CD4-positive, alpha-beta T cell treated with Interleukin-15 for 1 hour (primary cell): ENCODE measurements around the gene SMARCAL1.
"Not testable (repeated sequence)": the region's sequence is repeated elsewhere in the genome, so short reads cannot be mapped to it uniquely, and the experiment has no call there.

ENCODE experiments used
- DNase-seq: peaks from one replicate; pipeline ENCODE4 v3.0.0-alpha.2; 2020

The SMARCAL1 gene

DNA sequence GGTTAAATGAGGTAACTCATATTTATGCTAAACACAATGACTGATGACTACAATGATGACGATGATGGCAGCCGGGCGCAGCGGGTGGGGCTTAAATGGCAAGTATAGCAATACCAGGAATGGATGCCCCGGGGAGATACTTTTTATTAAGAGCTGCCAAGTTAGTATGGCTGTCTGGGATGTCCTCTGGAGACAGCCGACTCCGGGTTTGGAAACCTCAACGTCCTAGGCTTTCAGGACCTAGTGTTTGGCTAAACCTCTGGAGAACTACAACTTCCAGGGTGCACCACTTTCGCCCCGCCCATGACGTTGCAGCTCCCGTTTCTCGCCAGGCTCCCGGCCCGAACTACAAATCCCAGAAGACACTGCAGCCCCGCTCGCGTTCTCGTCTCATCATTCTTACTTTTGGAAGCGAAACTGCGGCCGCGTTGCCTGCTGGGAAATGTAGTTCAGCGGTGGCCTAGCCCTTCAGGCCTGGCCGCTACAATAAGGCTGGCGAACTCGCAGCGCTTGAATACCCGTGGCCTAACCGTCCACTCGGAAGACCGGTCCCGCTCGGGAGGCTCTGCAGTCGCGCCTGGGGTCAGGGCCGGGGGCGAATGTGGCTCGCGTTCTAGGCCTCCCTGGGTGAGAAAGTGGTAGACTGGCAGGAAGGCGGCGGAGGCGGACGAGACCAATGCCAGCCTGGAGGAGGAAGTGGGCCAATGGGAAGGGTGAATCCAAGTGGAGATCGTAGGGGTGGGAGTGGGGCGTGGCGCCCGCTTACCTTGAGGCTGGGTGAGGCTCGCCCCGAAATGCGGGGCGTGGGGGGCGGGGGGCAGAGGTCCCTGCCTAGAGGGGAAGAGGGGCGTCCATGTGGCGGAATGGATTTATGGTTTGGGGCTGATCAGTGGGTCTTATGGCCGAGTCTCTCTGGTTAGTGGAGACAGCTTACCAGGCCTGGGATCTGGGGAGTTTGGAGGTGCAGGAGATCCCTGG, at the start of gene SMARCAL1:
Gene SMARCAL1 (plus strand): TSS at position 463 of the 978 bp plus-strand sequence. CDS start 2,221 bp downstream, outside the sequence.
- DNase-seq: peak; percentile 97

DNA sequence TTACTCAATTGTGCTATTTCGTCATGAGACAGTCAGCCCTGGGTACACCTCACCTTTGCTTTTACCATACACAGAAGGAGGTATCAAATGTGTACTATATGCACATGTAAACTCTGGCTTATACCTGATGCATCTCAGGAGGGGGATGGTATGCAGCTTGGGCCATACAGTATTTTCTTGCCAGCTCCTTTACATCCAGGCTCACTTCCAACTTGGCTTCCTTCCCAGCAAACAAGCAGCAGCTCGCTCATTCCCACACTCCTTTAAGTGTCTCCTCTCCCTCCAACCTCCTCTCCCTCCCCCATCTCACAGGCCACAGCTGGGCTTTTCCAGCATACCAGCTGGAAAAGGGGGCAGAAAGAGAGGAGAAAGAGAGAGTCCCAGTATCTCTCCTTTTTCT, 49.6 kb upstream of the SMARCAL1 start:
- DNase-seq: no peak

DNA sequence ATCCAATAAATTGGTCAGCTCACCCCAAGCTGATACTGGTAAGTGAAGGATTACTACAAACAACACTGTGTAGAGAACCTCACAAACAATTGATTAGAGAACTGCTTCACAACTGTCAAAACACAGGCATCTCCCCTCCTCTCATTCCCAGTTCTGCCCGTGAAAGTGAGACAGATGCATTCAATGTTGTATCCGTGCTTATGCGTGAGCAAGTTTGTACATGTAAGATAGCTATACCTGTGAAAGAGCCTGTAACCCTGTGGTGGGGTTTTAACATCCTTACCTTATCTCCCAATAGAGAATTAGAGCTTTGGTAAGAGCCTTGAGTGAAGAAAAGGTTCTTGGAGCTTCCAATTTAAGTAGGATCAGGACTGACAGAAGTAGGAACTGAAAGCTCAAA, 49.1 kb upstream of the SMARCAL1 start:
- no peak for DNase-seq

DNA sequence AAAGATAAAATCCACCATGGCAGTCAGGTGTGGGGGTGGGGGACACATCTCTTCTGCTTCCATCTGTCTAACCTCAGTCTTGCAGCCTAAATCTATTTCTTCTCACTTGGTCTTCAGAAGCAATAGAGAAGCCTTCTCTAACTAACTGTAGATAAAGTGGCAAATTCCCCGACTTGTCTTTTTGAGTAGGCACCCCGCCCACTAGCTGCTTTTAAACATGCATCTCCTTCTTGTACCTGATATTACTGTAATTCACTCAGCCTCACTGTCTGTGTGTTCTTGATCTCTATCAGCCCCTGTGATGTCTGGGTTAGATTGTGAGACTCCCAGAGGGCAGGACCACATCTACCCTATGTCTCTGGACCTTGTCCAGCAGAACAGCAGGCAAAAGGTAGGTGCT, 46.8 kb upstream of the SMARCAL1 start:
- DNase-seq: no peak

GRCh38 chr2:216366777-216367471, 45.4 kb upstream of the SMARCAL1 start:
- DNase-seq: no peak

DNA sequence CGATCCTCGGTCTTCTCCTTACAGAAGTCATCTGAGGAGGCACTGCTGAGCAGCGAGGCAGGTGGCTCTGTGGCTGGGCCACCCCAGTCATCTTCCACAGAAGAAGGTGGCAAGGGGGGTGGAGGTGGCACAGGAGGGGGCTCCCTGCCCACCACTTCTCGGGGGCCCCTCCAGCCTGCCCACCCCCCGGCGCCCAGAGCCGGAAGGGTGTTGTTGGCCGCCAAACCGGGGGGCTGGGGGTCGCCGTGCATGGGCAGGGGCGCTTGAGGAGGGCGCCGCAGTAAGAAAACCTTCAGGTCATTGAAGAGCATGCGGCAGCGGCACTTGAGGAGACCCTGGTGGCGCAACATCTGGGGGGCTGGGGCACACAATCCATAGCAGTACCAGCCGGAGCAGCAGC, 42.5 kb upstream of the SMARCAL1 start:
- DNase-seq: no peak

GRCh38 chr2:216370961-216371712, 41.1 kb upstream of the SMARCAL1 start:
- no peak for DNase-seq

DNA sequence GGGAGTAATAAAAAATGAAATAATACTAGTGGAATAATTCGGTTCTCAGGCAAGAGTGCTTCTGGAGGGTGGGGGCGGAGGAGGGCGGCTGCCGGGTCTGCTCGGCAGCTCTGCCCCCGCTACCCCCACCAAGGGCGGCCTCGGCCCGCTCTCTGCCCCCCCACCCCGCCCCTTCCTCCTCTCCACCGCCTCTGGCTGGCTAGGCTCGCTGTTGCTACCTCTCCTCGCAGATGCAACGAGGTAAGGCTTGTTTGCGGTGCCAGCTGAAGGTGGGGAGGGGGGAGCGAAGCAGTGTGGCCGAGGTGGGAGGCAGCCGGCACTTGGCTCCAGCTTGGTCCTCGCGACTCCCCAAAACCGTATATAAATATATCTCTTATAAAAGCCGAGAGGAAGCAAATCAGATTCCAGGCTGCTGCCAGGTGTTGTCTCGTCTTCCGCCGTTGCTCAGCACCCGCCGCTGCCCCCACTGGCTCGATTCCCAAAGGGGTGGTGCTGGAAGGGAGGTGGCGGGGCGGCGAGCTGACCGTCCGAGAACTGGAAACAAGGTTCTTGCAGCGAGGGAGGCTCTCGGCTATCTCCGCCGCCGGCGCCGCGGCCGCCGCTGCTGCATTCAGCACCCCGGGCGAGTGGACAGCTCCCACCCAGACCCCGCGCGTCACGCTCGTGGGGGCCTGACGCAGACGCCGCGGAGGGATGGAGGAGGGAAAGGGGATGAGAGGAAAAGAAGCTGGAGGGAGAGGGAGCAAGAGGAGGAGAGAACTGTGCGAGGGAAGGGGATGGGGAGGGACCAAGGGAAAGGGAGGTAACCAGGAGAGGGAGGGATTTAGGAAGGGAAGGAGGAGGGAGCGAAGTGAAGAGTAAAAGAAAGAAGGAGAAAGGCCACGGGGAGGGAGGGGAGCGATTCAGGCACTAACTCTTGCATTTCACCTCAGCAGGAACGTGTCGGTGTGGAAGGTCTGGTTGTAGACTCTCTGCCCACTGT, 40.3 kb upstream of the SMARCAL1 start, which contains the start of gene MARCHF4:
Gene MARCHF4 (minus strand): TSS at position 763 of the 982 bp plus-strand sequence. CDS start 2,223 bp downstream, outside the sequence.
- peak; percentile 24 for DNase-seq

DNA sequence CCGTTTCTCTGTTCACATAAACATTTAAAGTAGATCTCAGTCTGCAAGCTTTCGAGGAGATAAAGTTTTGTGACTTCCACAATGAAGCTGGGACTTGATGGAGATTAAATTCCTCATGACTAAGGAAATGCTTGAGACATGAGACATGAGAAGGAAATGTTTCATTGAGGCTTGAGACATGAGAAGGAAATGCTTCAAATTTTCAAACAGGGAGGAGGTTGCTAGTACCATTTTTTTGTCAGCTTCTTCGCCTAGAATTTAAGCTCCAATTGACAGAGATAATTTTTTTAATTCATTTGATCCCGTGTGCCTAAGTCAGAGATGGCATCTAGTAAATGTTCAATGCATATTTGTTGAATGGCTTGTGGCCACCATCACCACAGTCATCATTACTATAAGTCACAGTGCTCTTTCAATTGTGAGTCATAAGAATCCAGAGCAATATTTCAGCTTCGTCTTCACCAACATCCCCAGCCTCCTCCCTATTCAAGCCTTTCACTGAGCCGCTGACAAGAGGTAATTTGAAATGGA, 39.5 kb upstream of the SMARCAL1 start:
- no peak for DNase-seq

- no peak for DNase-seq
Measured at GRCh38 chr2:216373896-216374295, 38.4 kb upstream of the SMARCAL1 start.

GRCh38 chr2:216375286-216375685, 37.0 kb upstream of the SMARCAL1 start:
- DNase-seq: no peak

DNA sequence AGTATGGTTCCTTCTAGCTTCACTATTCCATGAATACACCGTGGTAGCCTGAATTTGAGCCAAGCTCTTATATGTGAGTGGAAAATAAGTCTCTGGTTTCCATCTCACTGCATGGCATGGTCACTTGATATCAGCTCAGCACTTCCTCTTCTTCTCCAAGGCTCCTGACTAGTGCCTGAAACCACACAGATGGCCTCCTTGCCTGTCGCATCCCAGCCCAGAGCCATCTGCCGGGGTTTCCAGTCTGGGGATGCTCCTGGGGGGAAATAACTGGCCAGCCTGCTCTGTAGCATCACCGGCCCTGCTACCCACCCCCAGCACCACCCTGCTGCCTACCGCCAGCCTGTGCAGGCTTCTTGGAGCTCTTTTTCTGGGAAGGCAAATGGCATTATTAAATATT, 32.3 kb upstream of the SMARCAL1 start:
- DNase-seq: no peak

DNA sequence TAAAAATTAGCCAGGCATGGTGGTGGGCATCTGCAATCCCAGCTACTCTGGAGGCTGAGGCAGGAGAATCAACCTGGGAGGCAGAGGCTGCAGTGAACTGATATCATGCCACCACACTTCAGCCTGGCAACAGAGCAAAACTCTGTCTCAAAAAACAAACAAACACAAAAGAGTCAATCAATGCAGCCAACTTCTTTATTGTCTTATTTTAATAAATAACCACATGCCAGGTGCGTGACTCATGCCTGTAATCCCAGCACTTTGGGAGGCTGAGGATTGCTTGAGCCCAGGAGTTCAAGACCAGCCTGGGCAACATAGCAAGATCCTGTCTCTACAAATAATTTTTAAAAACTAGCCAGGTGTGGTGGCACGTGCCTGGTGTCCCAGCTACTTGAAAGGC, 27.9 kb upstream of the SMARCAL1 start:
- not testable (repeated sequence) for DNase-seq

GRCh38 chr2:216385478-216385877, 26.8 kb upstream of the SMARCAL1 start:
- no peak for DNase-seq

- DNase-seq: no peak
Measured at GRCh38 chr2:216387262-216387661, 25.0 kb upstream of the SMARCAL1 start.

DNA sequence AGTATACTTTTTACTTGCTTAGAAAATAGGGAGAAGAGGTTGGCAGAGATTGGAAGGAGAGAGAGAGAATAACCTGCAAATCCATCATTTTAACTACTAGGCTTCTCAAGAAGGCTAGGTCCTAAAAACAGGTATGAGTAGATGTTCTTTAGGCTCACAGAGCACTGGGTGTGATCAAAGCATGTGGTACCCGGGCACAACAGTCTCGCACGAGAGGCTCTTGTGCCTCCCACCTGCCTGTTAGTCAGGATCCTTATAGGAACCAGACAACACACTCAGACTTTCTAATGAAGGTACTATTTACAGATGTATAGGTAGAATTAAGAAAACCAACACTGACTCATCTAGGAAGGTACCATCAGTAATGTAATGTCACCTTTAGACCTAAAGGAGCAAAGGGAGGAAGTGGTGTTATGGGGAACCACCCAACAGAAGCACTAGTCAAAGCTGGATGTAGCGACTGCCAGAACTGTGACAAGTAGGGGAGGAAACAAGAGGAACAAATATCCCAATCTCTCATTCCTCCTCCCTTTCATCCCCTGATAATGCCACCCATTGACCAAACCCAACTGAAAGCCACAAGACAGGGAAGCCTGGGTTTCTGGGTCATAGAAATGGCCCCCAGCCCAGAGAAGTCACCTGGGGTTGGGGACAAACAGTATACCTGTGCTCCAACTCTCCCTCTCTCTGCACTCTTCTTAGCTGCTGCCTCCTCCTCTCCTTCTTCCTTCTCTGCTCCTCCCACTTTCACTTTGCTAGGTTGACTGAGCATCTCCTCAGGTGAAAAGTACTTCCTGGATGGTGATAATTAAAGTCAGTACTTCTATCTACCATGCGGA, 24.0 kb upstream of the SMARCAL1 start:
- no peak for DNase-seq

- no peak for DNase-seq
Measured at GRCh38 chr2:216389570-216389969, 22.7 kb upstream of the SMARCAL1 start.

DNA sequence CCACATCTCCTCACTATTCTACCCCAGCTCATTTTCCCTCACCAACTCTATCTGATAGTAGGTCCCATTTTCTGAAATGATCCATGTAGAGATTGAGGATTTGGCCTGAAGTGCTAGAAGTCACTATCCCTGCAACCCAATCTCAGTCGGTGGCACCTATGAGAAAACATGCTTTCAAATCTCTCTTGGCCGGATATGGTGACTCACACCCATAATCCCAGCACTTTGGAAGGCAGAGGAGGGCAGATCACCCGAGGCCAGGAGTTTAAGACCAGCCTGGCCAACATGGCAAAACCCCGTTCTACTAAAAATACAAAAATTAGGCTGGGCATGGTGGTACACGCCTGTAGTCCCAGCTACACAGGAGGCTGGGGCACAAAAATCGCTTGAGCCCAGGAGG, 20.9 kb upstream of the SMARCAL1 start:
- no peak for DNase-seq

- DNase-seq: no peak
Measured at GRCh38 chr2:216392018-216392562, 20.2 kb upstream of the SMARCAL1 start.
